Jurkat, Clone E6-1 (cell line): Measurements from ENCODE around the gene CDKN2A. TPM values are rescaled to one million over a fixed set of nuclear protein-coding genes. Genes with fewer than 3 reads are reported as not detected.

Experiments used
- DNase-seq: peaks from one replicate; pipeline ENCODE4 v3.0.0-alpha.2; 2011; ENCODE audit warnings: low read depth, low spot score
- H3K4me3 ChIP-seq: 2 replicates; pipeline ENCODE4 v1.5.1; 2011; ENCODE audit warnings: mild to moderate bottlenecking, low read length, control low read depth, moderate library complexity
- polyA plus RNA-seq: library from polyadenylated mRNA; unstranded; fragments of >200 nt; gene quantifications from one replicate; pipeline ENCODE4 v1.2.1, GENCODE V29; 2012; ENCODE audit warnings: missing spikeins; ENCODE audit not compliant: insufficient read length, insufficient read depth

CDKN2A gene
- not detected for polyA plus RNA-seq

GRCh38 chr9:21993893-21994555 lies at the start of gene CDKN2A:
CDKN2A (minus strand) TSS chr9:21994392.
- no peak within 1 kb of the TSS for H3K4me3 ChIP-seq
- no peak for DNase-seq

- no peak overlapping the region for H3K4me3 ChIP-seq
- DNase-seq = no peak
Measured at GRCh38 chr9:22043928-22044327, 49.7 kb upstream of the CDKN2A start.

GRCh38 chr9:22041775-22042174 lies 47.6 kb upstream of the CDKN2A start:
- no peak for DNase-seq
- no peak overlapping the region for H3K4me3 ChIP-seq

GRCh38 chr9:22041344-22041743 lies 47.2 kb upstream of the CDKN2A start:
- no peak overlapping the region for H3K4me3 ChIP-seq
- no peak for DNase-seq

- H3K4me3 ChIP-seq = no peak overlapping the region
- DNase-seq = no peak
Measured at GRCh38 chr9:22040760-22041159, 46.6 kb upstream of the CDKN2A start.

GRCh38 chr9:22039258-22039657 lies 45.1 kb upstream of the CDKN2A start:
- DNase-seq = no peak
- no peak overlapping the region for H3K4me3 ChIP-seq

- DNase-seq = no peak
- H3K4me3 ChIP-seq = no peak overlapping the region
Measured at GRCh38 chr9:22037954-22038690, 43.9 kb upstream of the CDKN2A start.

- no peak for DNase-seq
- no peak overlapping the region for H3K4me3 ChIP-seq
Measured at GRCh38 chr9:22036866-22037626, 42.9 kb upstream of the CDKN2A start.

- no peak for DNase-seq
- no peak overlapping the region for H3K4me3 ChIP-seq
Measured at GRCh38 chr9:22035591-22036011, 41.4 kb upstream of the CDKN2A start.

- no peak overlapping the region for H3K4me3 ChIP-seq
- DNase-seq = no peak
Measured at GRCh38 chr9:22033012-22033630, 38.9 kb upstream of the CDKN2A start.

GRCh38 chr9:22031655-22032411 lies 37.6 kb upstream of the CDKN2A start:
- no peak overlapping the region for H3K4me3 ChIP-seq
- no peak for DNase-seq

GRCh38 chr9:22030101-22030598 lies 36.0 kb upstream of the CDKN2A start:
- DNase-seq = no peak
- H3K4me3 ChIP-seq = no peak overlapping the region

GRCh38 chr9:22029231-22029630 lies 35.0 kb upstream of the CDKN2A start:
- no peak for DNase-seq
- no peak overlapping the region for H3K4me3 ChIP-seq

- no peak overlapping the region for H3K4me3 ChIP-seq
- DNase-seq = no peak
Measured at GRCh38 chr9:22028394-22028793, 34.2 kb upstream of the CDKN2A start.

- DNase-seq = no peak
- H3K4me3 ChIP-seq = no peak overlapping the region
Measured at GRCh38 chr9:22026696-22027095, 32.5 kb upstream of the CDKN2A start.

GRCh38 chr9:22022396-22022795 lies 28.2 kb upstream of the CDKN2A start:
- DNase-seq = no peak
- H3K4me3 ChIP-seq = no peak overlapping the region

GRCh38 chr9:22010866-22011625 lies 16.9 kb upstream of the CDKN2A start:
- no peak for DNase-seq
- no peak overlapping the region for H3K4me3 ChIP-seq

GRCh38 chr9:22009506-22009867 lies 15.3 kb upstream of the CDKN2A start:
- no peak overlapping the region for H3K4me3 ChIP-seq
- DNase-seq = no peak
